Hematopoietic multipotent progenitor cell treated with erythropoietin and hydrocortisone succinate and interleukin-3 and kit ligand, for 15 days (in vitro differentiated cells): ENCODE data around the gene TNFAIP8L3.
"Not testable (repeated sequence)": the region's sequence is repeated elsewhere in the genome, so short reads cannot be mapped to it uniquely, and the experiment has no call there.

ENCODE experiments used
- DNase-seq: peaks from one replicate; pipeline ENCODE4 v3.0.0-alpha.2; 2015; ENCODE audit warnings: low spot score

TNFAIP8L3 gene

GRCh38 chr15:51094606-51095569, at the start of gene TNFAIP8L3:
Gene TNFAIP8L3 (minus strand): TSS chr15:51094906. CDS start chr15:51094595, 311 bp downstream.
- no peak for DNase-seq

GRCh38 chr15:51144021-51144532, 49.4 kb upstream of the TNFAIP8L3 start:
- DNase-seq, result no peak

GRCh38 chr15:51140347-51140746, 45.6 kb upstream of the TNFAIP8L3 start:
- DNase-seq, result not testable (repeated sequence)

- DNase-seq, result no peak
These were observed 44.4 kb upstream of the TNFAIP8L3 start for GRCh38 chr15:51139091-51139490.

- no peak for DNase-seq
These were observed 43.2 kb upstream of the TNFAIP8L3 start for GRCh38 chr15:51137880-51138430.

GRCh38 chr15:51137024-51137423, 42.3 kb upstream of the TNFAIP8L3 start:
- DNase-seq, result no peak

GRCh38 chr15:51135276-51135675, 40.6 kb upstream of the TNFAIP8L3 start:
- no peak for DNase-seq

GRCh38 chr15:51134416-51135199, 39.9 kb upstream of the TNFAIP8L3 start:
- no peak for DNase-seq

GRCh38 chr15:51133140-51133765, 38.5 kb upstream of the TNFAIP8L3 start:
- DNase-seq, result no peak

- DNase-seq, result no peak
These were observed 37.9 kb upstream of the TNFAIP8L3 start for GRCh38 chr15:51132384-51133139.

- no peak for DNase-seq
These were observed 37.0 kb upstream of the TNFAIP8L3 start for GRCh38 chr15:51131596-51132290.

- no peak for DNase-seq
These were observed 35.6 kb upstream of the TNFAIP8L3 start for GRCh38 chr15:51130344-51130743.

GRCh38 chr15:51129535-51130188, 35.0 kb upstream of the TNFAIP8L3 start:
- DNase-seq, result no peak

GRCh38 chr15:51128701-51129100, 34.0 kb upstream of the TNFAIP8L3 start:
- DNase-seq, result no peak

- DNase-seq, result no peak
These were observed 32.1 kb upstream of the TNFAIP8L3 start for GRCh38 chr15:51126842-51127241.

GRCh38 chr15:51123002-51123401, 28.3 kb upstream of the TNFAIP8L3 start:
- not testable (repeated sequence) for DNase-seq

GRCh38 chr15:51121631-51122225, 27.0 kb upstream of the TNFAIP8L3 start:
- DNase-seq, result no peak

GRCh38 chr15:51121118-51121517, 26.4 kb upstream of the TNFAIP8L3 start:
- no peak for DNase-seq

GRCh38 chr15:51119120-51119519, 24.4 kb upstream of the TNFAIP8L3 start:
- no peak for DNase-seq
